ENCODE results near the gene ALOXE3.

The ALOXE3 gene

GRCh38 chr17:8153957-8154607 lies 35.8 kb upstream of the ALOXE3 start:
- DNase-seq: peak; percentile 100

GRCh38 chr17:8153525-8153956 lies 35.2 kb upstream of the ALOXE3 start:
- DNase-seq: peak; percentile 88

- peak; percentile 59 for DNase-seq
These were observed 34.7 kb upstream of the ALOXE3 start for GRCh38 chr17:8153031-8153451.

- peak; percentile 95 for DNase-seq
These were observed 33.9 kb upstream of the ALOXE3 start, which contains the start of gene PER1 for GRCh38 chr17:8152112-8152775. TSS of gene PER1 (minus strand) at chr17:8152404. CDS start at chr17:8150706, 1,698 bp downstream.

GRCh38 chr17:8151641-8152111 lies 33.4 kb upstream of the ALOXE3 start:
- DNase-seq: peak; percentile 93

- DNase-seq: peak; percentile 95
These were observed 32.9 kb upstream of the ALOXE3 start for GRCh38 chr17:8151120-8151640.

GRCh38 chr17:8150194-8151119 lies 32.1 kb upstream of the ALOXE3 start:
- DNase-seq: no peak

GRCh38 chr17:8149419-8150193 lies 31.3 kb upstream of the ALOXE3 start:
- DNase-seq: no peak

- peak; percentile 43 for DNase-seq
These were observed 30.2 kb upstream of the ALOXE3 start for GRCh38 chr17:8148560-8148959.

GRCh38 chr17:8147805-8148404 lies 29.6 kb upstream of the ALOXE3 start:
- no peak for DNase-seq

GRCh38 chr17:8147141-8147804 lies 29.0 kb upstream of the ALOXE3 start:
- DNase-seq: no peak

GRCh38 chr17:8146381-8147140 lies 28.2 kb upstream of the ALOXE3 start:
- no peak for DNase-seq

GRCh38 chr17:8145811-8146210 lies 27.5 kb upstream of the ALOXE3 start:
- DNase-seq: peak; percentile 43

- DNase-seq: peak; percentile 43
These were observed 26.3 kb upstream of the ALOXE3 start for GRCh38 chr17:8144401-8145231.

- peak; percentile 44 for DNase-seq
These were observed 25.5 kb upstream of the ALOXE3 start for GRCh38 chr17:8143581-8144400.

- DNase-seq: peak; percentile 40
These were observed 24.7 kb upstream of the ALOXE3 start for GRCh38 chr17:8142887-8143580.

- peak; percentile 45 for DNase-seq
These were observed 24.0 kb upstream of the ALOXE3 start for GRCh38 chr17:8142158-8142886.

All from right forelimb (tissue), 1 donor.